WTC11 (cell line): Measurements from ENCODE around the gene TRRAP. TPM values are rescaled to one million over a fixed set of nuclear protein-coding genes. Genes with fewer than 3 reads are reported as not detected.

ENCODE experiments used
- ATAC-seq: fragments of 200-7000 bp; cut with Tn5 transposase; 2 replicates; pipeline ENCODE4 v1.10.0; 2021; ENCODE audit warnings: mild to moderate bottlenecking, moderate library complexity
- CTCF ChIA-PET: fragments of 300-600 bp; sonication (Branson Sonifier 250); formaldehyde crosslinking; loops from one replicate; lab custom pipeline; 2021; ENCODE audit warnings: antibody characterized with exemption; lab: Charles Lee
- POLR2A ChIA-PET: fragments of 350-600 bp; sonication (Branson Sonifier 250); formaldehyde crosslinking; loops from one replicate; lab custom pipeline; 2021; ENCODE audit warnings: antibody characterized with exemption; lab: Charles Lee
- DNase-seq: peaks from one replicate; pipeline ENCODE4 v3.0.0; 2021; ENCODE audit warnings: low spot score
- H3K27ac Mint-ChIP-seq: 2 replicates; pipeline ENCODE4 v1.8.0; 2021; ENCODE audit warnings: mixed read lengths
- H3K27me3 Mint-ChIP-seq: 2 replicates; pipeline ENCODE4 v1.8.0; 2021; ENCODE audit warnings: low read depth, mild to moderate bottlenecking, moderate library complexity, mixed read lengths
- H3K36me3 Mint-ChIP-seq: 2 replicates; pipeline ENCODE4 v1.8.0; 2021; ENCODE audit warnings: mixed read lengths
- H3K4me1 Mint-ChIP-seq: 2 replicates; pipeline ENCODE4 v1.8.0; 2022; ENCODE audit warnings: mixed read lengths
- H3K4me3 Mint-ChIP-seq: 2 replicates; pipeline ENCODE4 v1.8.0; 2021; ENCODE audit warnings: mild to moderate bottlenecking, moderate library complexity, mixed read lengths
- H3K9me3 Mint-ChIP-seq: 2 replicates; pipeline ENCODE4 v1.8.0; 2021; ENCODE audit warnings: mixed read lengths
- ETV6 ChIP-seq: sonication (generic); formaldehyde crosslinking; IDR thresholded peaks from 2 replicates; pipeline ENCODE4 v1.8.1; 2022; ENCODE audit warnings: mild to moderate bottlenecking, missing genetic modification reagents
- GRHL2 ChIP-seq: fragments of 250-450 bp; sonication (Bioruptor Pico); IDR thresholded peaks from 2 replicates; pipeline ENCODE4 v1.8.0; 2022; ENCODE audit warnings: mild to moderate bottlenecking, moderate library complexity; ENCODE audit not compliant: insufficient replicate concordance, severe bottlenecking
- JAZF1 ChIP-seq: fragments of 250-450 bp; sonication (Bioruptor Pico); IDR thresholded peaks from 2 replicates; pipeline ENCODE4 v1.9.0; 2021; ENCODE audit warnings: moderate library complexity, mild to moderate bottlenecking, inconsistent platforms
- JUN ChIP-seq: sonication (generic); formaldehyde crosslinking; IDR thresholded peaks from 2 replicates; pipeline ENCODE4 v1.8.0; 2023; ENCODE audit warnings: mild to moderate bottlenecking, missing genetic modification reagents
- KAT7 ChIP-seq: sonication (generic); formaldehyde crosslinking; IDR thresholded peaks from 2 replicates; pipeline ENCODE4 v1.8.1; 2023; ENCODE audit warnings: missing genetic modification reagents, mild to moderate bottlenecking, borderline replicate concordance
- NR2C2 ChIP-seq: sonication (generic); formaldehyde crosslinking; IDR thresholded peaks from 2 replicates; pipeline ENCODE4 v1.8.0; 2022; ENCODE audit warnings: mild to moderate bottlenecking, missing genetic modification reagents
- ZBTB21 ChIP-seq: sonication (generic); formaldehyde crosslinking; IDR thresholded peaks from 2 replicates; pipeline ENCODE4 v1.8.1; 2023; ENCODE audit warnings: mild to moderate bottlenecking, missing genetic modification reagents, borderline replicate concordance
- ZNF138 ChIP-seq: sonication (generic); formaldehyde crosslinking; conservative IDR thresholded peaks from 2 replicates; pipeline ENCODE4 v1.8.1; 2022; ENCODE audit warnings: mild to moderate bottlenecking, moderate library complexity, missing genetic modification reagents
- total RNA-seq: library from RNA; stranded (reverse); gene quantifications from 3 replicates; pipeline ENCODE4 v1.2.3, GENCODE V29; 2021
- TF ChIP-seq, protein P1 (sequence below): sonication (generic); formaldehyde crosslinking; IDR thresholded peaks from 2 replicates; pipeline ENCODE4 v1.8.0; 2023; ENCODE audit warnings: missing genetic modification reagents, mild to moderate bottlenecking, borderline replicate concordance
- TF ChIP-seq, protein P2 (sequence below): sonication (generic); formaldehyde crosslinking; IDR thresholded peaks from 2 replicates; pipeline ENCODE4 v1.8.0; 2023; ENCODE audit warnings: missing genetic modification reagents
- TF ChIP-seq, protein P3 (sequence below): sonication (generic); formaldehyde crosslinking; IDR thresholded peaks from 2 replicates; pipeline ENCODE4 v1.8.1; 2023; ENCODE audit warnings: mild to moderate bottlenecking, missing genetic modification reagents
- TF ChIP-seq, protein P4 (sequence below): sonication (generic); formaldehyde crosslinking; IDR thresholded peaks from 2 replicates; pipeline ENCODE4 v1.8.1; 2022; ENCODE audit warnings: mild to moderate bottlenecking, moderate library complexity, missing genetic modification reagents
- TF ChIP-seq, protein P5 (sequence below): sonication (generic); formaldehyde crosslinking; IDR thresholded peaks from 2 replicates; pipeline ENCODE4 v1.8.0; 2022; ENCODE audit warnings: mild to moderate bottlenecking, missing genetic modification reagents
- TF ChIP-seq, protein P6 (sequence below): sonication (generic); formaldehyde crosslinking; conservative IDR thresholded peaks from 2 replicates; pipeline ENCODE4 v1.8.1; 2023; ENCODE audit warnings: mild to moderate bottlenecking, low read depth, missing genetic modification reagents, moderate library complexity
- TF ChIP-seq, protein P7 (sequence below): sonication (generic); formaldehyde crosslinking; IDR thresholded peaks from 2 replicates; pipeline ENCODE4 v1.8.0; 2022; ENCODE audit warnings: missing genetic modification reagents

The TRRAP gene
- total RNA-seq, 1 experiment from 2014 or later = 46.5 TPM

DNA sequence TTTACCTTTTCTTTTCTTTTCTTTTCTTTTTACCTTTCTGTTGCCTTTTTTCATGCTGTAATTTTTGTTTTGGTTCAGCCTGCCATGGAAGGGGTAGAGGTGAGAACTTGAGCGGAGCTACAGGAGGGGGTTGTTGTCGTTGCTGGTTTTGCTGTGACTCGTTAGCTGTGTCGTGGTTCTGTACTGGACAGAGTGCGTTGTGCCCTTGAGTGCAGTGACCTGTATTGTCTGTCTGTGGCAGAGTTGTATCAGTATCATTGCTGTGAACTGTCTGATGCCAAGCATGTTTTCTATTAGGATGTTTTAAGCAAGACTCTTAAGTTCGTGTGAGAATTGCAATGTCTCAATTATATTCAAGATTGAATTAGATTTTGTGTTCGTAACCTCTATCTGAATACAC lies 67.5 kb downstream of the TRRAP start:
- no peak for TF ChIP-seq KAT7 (CRISPR knock-in tag)
- no peak for TF ChIP-seq ZBTB21
- TF ChIP-seq JUN (CRISPR knock-in tag) = no peak
- TF ChIP-seq NR2C2 (CRISPR knock-in tag) = no peak
- TF ChIP-seq, protein P1, sequence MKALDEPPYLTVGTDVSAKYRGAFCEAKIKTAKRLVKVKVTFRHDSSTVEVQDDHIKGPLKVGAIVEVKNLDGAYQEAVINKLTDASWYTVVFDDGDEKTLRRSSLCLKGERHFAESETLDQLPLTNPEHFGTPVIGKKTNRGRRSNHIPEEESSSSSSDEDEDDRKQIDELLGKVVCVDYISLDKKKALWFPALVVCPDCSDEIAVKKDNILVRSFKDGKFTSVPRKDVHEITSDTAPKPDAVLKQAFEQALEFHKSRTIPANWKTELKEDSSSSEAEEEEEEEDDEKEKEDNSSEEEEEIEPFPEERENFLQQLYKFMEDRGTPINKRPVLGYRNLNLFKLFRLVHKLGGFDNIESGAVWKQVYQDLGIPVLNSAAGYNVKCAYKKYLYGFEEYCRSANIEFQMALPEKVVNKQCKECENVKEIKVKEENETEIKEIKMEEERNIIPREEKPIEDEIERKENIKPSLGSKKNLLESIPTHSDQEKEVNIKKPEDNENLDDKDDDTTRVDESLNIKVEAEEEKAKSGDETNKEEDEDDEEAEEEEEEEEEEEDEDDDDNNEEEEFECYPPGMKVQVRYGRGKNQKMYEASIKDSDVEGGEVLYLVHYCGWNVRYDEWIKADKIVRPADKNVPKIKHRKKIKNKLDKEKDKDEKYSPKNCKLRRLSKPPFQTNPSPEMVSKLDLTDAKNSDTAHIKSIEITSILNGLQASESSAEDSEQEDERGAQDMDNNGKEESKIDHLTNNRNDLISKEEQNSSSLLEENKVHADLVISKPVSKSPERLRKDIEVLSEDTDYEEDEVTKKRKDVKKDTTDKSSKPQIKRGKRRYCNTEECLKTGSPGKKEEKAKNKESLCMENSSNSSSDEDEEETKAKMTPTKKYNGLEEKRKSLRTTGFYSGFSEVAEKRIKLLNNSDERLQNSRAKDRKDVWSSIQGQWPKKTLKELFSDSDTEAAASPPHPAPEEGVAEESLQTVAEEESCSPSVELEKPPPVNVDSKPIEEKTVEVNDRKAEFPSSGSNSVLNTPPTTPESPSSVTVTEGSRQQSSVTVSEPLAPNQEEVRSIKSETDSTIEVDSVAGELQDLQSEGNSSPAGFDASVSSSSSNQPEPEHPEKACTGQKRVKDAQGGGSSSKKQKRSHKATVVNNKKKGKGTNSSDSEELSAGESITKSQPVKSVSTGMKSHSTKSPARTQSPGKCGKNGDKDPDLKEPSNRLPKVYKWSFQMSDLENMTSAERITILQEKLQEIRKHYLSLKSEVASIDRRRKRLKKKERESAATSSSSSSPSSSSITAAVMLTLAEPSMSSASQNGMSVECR (CRISPR knock-in tag) = no peak
- DNase-seq = no peak
- Mint-ChIP-seq H3K27ac (peak overlapping the region; percentile 17; the same call in 1 of the 2 replicates), H3K4me1 (no peaks in the 10 kb centered on the region), H3K9me3 (no peaks in the 10 kb centered on the region), H3K4me3 (no peak overlapping the region), H3K36me3 (peaks cover 52% of the 10 kb centered on the region), H3K27me3 (no peaks in the 10 kb centered on the region)
- ChIA-PET POLR2A (no interaction called here), CTCF (no interaction called here)
- no peak for ATAC-seq

DNA sequence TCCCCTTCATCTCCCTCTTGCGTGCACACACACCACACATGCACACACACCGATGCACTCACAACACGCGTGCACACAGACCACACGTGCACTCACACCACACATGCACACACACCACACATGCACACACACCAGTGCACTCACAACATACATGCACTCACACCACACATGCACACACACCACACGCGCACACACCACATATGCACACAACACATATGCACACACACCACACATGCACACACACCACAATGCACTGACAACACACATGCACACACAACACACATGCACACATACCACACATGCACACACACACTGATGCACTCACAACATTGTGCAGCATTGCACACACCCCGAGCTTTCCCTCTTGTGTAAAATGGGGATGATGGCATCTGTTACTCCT lies 68.1 kb downstream of the TRRAP start:
- ChIA-PET CTCF (no interaction called here), POLR2A (no interaction called here)
- Mint-ChIP-seq H3K4me3 (no peak overlapping the region), H3K36me3 (peaks cover 52% of the 10 kb centered on the region), H3K27me3 (no peaks in the 10 kb centered on the region), H3K4me1 (no peaks in the 10 kb centered on the region), H3K9me3 (no peaks in the 10 kb centered on the region), H3K27ac (peak overlapping the region; percentile 73; the same call in 1 of the 2 replicates)
- DNase-seq = no peak
- ATAC-seq = no peak
- TF ChIP-seq GRHL2 = no peak
- TF ChIP-seq, protein P2, sequence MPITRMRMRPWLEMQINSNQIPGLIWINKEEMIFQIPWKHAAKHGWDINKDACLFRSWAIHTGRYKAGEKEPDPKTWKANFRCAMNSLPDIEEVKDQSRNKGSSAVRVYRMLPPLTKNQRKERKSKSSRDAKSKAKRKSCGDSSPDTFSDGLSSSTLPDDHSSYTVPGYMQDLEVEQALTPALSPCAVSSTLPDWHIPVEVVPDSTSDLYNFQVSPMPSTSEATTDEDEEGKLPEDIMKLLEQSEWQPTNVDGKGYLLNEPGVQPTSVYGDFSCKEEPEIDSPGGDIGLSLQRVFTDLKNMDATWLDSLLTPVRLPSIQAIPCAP (CRISPR knock-in tag) = no peak
- TF ChIP-seq, protein P3, sequence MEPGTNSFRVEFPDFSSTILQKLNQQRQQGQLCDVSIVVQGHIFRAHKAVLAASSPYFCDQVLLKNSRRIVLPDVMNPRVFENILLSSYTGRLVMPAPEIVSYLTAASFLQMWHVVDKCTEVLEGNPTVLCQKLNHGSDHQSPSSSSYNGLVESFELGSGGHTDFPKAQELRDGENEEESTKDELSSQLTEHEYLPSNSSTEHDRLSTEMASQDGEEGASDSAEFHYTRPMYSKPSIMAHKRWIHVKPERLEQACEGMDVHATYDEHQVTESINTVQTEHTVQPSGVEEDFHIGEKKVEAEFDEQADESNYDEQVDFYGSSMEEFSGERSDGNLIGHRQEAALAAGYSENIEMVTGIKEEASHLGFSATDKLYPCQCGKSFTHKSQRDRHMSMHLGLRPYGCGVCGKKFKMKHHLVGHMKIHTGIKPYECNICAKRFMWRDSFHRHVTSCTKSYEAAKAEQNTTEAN (CRISPR knock-in tag) = no peak
- TF ChIP-seq, protein P4, sequence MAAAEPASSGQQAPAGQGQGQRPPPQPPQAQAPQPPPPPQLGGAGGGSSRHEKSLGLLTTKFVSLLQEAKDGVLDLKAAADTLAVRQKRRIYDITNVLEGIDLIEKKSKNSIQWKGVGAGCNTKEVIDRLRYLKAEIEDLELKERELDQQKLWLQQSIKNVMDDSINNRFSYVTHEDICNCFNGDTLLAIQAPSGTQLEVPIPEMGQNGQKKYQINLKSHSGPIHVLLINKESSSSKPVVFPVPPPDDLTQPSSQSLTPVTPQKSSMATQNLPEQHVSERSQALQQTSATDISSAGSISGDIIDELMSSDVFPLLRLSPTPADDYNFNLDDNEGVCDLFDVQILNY (CRISPR knock-in tag) = no peak
- TF ChIP-seq, protein P5, sequence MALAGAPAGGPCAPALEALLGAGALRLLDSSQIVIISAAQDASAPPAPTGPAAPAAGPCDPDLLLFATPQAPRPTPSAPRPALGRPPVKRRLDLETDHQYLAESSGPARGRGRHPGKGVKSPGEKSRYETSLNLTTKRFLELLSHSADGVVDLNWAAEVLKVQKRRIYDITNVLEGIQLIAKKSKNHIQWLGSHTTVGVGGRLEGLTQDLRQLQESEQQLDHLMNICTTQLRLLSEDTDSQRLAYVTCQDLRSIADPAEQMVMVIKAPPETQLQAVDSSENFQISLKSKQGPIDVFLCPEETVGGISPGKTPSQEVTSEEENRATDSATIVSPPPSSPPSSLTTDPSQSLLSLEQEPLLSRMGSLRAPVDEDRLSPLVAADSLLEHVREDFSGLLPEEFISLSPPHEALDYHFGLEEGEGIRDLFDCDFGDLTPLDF (CRISPR knock-in tag) = no peak
- TF ChIP-seq, protein P6, sequence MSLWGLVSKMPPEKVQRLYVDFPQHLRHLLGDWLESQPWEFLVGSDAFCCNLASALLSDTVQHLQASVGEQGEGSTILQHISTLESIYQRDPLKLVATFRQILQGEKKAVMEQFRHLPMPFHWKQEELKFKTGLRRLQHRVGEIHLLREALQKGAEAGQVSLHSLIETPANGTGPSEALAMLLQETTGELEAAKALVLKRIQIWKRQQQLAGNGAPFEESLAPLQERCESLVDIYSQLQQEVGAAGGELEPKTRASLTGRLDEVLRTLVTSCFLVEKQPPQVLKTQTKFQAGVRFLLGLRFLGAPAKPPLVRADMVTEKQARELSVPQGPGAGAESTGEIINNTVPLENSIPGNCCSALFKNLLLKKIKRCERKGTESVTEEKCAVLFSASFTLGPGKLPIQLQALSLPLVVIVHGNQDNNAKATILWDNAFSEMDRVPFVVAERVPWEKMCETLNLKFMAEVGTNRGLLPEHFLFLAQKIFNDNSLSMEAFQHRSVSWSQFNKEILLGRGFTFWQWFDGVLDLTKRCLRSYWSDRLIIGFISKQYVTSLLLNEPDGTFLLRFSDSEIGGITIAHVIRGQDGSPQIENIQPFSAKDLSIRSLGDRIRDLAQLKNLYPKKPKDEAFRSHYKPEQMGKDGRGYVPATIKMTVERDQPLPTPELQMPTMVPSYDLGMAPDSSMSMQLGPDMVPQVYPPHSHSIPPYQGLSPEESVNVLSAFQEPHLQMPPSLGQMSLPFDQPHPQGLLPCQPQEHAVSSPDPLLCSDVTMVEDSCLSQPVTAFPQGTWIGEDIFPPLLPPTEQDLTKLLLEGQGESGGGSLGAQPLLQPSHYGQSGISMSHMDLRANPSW (CRISPR knock-in tag) = no peak
- TF ChIP-seq ETV6 (CRISPR knock-in tag) = no peak
- no peak for TF ChIP-seq JAZF1
- TF ChIP-seq, protein P7, sequence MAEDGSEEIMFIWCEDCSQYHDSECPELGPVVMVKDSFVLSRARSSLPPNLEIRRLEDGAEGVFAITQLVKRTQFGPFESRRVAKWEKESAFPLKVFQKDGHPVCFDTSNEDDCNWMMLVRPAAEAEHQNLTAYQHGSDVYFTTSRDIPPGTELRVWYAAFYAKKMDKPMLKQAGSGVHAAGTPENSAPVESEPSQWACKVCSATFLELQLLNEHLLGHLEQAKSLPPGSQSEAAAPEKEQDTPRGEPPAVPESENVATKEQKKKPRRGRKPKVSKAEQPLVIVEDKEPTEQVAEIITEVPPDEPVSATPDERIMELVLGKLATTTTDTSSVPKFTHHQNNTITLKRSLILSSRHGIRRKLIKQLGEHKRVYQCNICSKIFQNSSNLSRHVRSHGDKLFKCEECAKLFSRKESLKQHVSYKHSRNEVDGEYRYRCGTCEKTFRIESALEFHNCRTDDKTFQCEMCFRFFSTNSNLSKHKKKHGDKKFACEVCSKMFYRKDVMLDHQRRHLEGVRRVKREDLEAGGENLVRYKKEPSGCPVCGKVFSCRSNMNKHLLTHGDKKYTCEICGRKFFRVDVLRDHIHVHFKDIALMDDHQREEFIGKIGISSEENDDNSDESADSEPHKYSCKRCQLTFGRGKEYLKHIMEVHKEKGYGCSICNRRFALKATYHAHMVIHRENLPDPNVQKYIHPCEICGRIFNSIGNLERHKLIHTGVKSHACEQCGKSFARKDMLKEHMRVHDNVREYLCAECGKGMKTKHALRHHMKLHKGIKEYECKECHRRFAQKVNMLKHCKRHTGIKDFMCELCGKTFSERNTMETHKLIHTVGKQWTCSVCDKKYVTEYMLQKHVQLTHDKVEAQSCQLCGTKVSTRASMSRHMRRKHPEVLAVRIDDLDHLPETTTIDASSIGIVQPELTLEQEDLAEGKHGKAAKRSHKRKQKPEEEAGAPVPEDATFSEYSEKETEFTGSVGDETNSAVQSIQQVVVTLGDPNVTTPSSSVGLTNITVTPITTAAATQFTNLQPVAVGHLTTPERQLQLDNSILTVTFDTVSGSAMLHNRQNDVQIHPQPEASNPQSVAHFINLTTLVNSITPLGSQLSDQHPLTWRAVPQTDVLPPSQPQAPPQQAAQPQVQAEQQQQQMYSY (CRISPR knock-in tag) = no peak
- TF ChIP-seq ZNF138 (CRISPR knock-in tag) = no peak
